ENCODE measurements around the gene CMTM3. TPM values are rescaled to one million over a fixed set of nuclear protein-coding genes. Genes with fewer than 3 reads are reported as not detected.

CMTM3 gene
- total and polyA plus RNA-seq, 9 of the 15 experiments (the other 6 are each of a cell fraction or from before 2014, with no cell fraction given) = 4.6 to 33.4 (median 17.5) TPM

- TF ChIP-seq MECOM (CRISPR knock-in tag; IDR thresholded peaks at IDR 0.05) (peak; percentile 77), SPI1 (IDR thresholded peaks at IDR 0.05; ENCODE audit: borderline replicate concordance, low read depth, low read length) (no peak), ASH1L (IDR thresholded peaks at IDR 0.05; ENCODE audit: borderline replicate concordance, low read depth, partially characterized antibody) (no peak), LARP7 (IDR thresholded peaks at IDR 0.05) (peak; percentile 85; the same call in 1 of the 2 replicates), KAT8 (IDR thresholded peaks at IDR 0.05; ENCODE audit: low read depth) (no peak), CTCFL (IDR thresholded peaks at IDR 0.05; ENCODE audit: borderline replicate concordance, insufficient read depth, low read depth, low read length, poor library complexity, severe bottlenecking) (no peak), HDGF (IDR thresholded peaks at IDR 0.05) (peak; percentile 91; the same call in 1 of the 2 replicates), OTX1 (CRISPR knock-in tag; IDR thresholded peaks at IDR 0.05) (no peak), TARDBP (IDR thresholded peaks at IDR 0.05) (no peak), ZNF76 (CRISPR knock-in tag; IDR thresholded peaks at IDR 0.05; ENCODE audit: borderline replicate concordance) (peak; percentile 80; the same call in 1 of the 2 replicates), ZNF584 (CRISPR knock-in tag; IDR thresholded peaks at IDR 0.05; ENCODE audit: low read depth) (peak; percentile 87), CUX1 (CRISPR knock-in tag; IDR thresholded peaks at IDR 0.05) (peak; percentile 89), ZBTB8A (IDR thresholded peaks at IDR 0.05; ENCODE audit: partially characterized antibody) (no peak), KAT7 (CRISPR knock-in tag; IDR thresholded peaks at IDR 0.05; ENCODE audit: borderline replicate concordance) (no peak), NFATC3 (IDR thresholded peaks at IDR 0.05) (no peak), ZNF184 (CRISPR knock-in tag; IDR thresholded peaks at IDR 0.05) (no peak), BCOR (IDR thresholded peaks at IDR 0.05) (peak; percentile 61; the same call in 1 of the 2 replicates), MAFG (tag; conservative IDR thresholded peaks at IDR 0.05) (0 out of 2 replicates have a peak, but pooled peaks have one; percentile 7), TAL1 (IDR thresholded peaks at IDR 0.05) (no peak)
- TF ChIP-seq, protein P1, sequence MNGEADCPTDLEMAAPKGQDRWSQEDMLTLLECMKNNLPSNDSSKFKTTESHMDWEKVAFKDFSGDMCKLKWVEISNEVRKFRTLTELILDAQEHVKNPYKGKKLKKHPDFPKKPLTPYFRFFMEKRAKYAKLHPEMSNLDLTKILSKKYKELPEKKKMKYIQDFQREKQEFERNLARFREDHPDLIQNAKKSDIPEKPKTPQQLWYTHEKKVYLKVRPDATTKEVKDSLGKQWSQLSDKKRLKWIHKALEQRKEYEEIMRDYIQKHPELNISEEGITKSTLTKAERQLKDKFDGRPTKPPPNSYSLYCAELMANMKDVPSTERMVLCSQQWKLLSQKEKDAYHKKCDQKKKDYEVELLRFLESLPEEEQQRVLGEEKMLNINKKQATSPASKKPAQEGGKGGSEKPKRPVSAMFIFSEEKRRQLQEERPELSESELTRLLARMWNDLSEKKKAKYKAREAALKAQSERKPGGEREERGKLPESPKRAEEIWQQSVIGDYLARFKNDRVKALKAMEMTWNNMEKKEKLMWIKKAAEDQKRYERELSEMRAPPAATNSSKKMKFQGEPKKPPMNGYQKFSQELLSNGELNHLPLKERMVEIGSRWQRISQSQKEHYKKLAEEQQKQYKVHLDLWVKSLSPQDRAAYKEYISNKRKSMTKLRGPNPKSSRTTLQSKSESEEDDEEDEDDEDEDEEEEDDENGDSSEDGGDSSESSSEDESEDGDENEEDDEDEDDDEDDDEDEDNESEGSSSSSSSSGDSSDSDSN (IDR thresholded peaks at IDR 0.05; ENCODE audit: borderline replicate concordance in 1 of 2, low read depth in 2 of 2, low read length in 2 of 2) = no peak
These were observed 748 bp upstream of the CMTM3 start (continued) for GRCh38 chr16:66603537-66604375.
